Suprapubic skin (tissue), 3 donors: ENCODE data around the gene GRIK4.

Experiments used
- CTCF ChIP-seq, 2 donors: fragments of 200-600 bp in 1 of 2; fragments of 450-650 bp in 1 of 2; sonication (generic) in 1 of 2; IDR thresholded peaks; one replicate each; pipeline ENCODE4 v1.5.1; 2016 to 2019; ENCODE audit warnings: antibody characterized with exemption in 2 of 2, mild to moderate bottlenecking in 1 of 2, moderate library complexity in 1 of 2
- POLR2A ChIP-seq, 2 donors: fragments of 450-650 bp; IDR thresholded peaks; one replicate each; pipeline ENCODE4 v1.6.1; 2017; ENCODE audit warnings: antibody characterized with exemption in 2 of 2, mild to moderate bottlenecking in 2 of 2, moderate library complexity in 2 of 2

GRCh38 chr11:120577624-120578363, 66.2 kb downstream of the GRIK4 start:
- TF ChIP-seq CTCF (IDR thresholded peaks at IDR 0.05) (no peak), POLR2A (IDR thresholded peaks at IDR 0.05) (no peak)
